GM18951 (cell line): ENCODE measurements around the gene ENOX1.

Experiments used
- POLR2A ChIP-seq: IDR thresholded peaks from 4 replicates; pipeline ENCODE4 v1.6.1; 2011; ENCODE audit warnings: mild to moderate bottlenecking; ENCODE audit not compliant: insufficient read length, insufficient read depth; ENCODE audit errors: extremely low read depth
- in situ Hi-C: fragments of 300-500 bp; cut with MboI; formaldehyde crosslinking; loops from one replicate; pipeline ENCODE4 v1.12.0; 2022; ENCODE audit warnings: low sequenced_read_pairs, mixed read lengths, inconsistent platforms; ENCODE audit not compliant: unreplicated experiment

Gene ENOX1

DNA sequence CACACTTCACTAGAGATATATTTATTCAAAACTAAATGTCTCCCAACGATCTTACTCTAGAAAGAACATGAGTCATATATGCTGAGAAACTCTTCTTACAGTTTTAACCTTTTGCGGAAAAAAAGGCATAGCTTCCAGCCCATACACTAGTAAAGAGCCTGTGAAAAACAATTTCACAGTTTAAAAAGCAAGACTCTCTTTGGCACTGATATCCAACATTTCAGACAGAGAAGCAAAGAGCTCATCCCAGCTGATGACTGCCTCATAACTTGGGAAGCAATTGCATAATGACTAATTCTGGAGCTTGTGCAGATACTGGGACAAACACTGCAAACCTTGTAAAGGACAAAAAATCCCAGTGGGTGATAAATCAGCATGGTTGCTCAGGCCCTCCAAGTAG is 88.0 kb downstream of the ENOX1 start:
- no peak for TF ChIP-seq POLR2A
- in situ Hi-C loops = no loop called here

DNA sequence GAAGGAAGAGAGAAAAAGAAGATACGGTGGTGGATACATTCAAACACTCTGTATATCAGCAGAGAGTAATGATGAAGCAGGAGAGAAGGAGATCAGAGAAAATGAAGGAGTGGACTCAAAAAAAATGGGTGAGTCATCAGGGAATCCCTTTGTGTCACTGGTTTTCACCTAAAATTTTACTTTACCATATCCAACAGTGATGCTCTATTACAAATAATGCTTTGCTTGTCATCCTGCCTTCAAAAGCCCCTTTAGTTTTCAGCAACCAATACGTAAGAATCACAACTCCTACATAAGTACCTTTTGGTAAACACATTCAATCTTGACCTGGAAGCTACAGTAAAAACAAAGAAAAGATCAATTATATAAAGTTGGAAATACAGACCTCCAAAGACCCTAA is 88.8 kb downstream of the ENOX1 start:
- no peak for TF ChIP-seq POLR2A

DNA sequence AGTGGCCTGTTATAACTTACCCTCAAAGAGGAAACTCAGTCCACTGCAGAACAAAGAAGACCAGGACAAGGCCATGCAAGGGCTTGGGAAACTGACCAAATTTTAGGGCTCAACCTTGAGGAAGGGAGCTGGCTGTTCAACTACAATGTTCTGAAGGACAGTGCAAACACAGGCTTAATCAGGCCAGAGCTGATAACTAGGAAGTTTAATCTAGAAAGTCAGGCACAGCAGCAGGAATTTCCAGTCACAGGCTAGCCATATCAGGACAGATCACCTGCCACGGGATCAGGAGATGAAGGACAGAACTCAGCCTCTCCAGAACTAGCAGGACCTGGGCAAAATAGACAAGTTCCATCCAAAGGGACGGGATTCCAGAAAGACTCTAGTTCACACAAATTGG is 89.4 kb downstream of the ENOX1 start:
- in situ Hi-C loops = no loop called here
- no peak for TF ChIP-seq POLR2A

More for the DNA sequence above, 88.8 kb downstream of the ENOX1 start:
- in situ Hi-C loops = no loop called here

DNA sequence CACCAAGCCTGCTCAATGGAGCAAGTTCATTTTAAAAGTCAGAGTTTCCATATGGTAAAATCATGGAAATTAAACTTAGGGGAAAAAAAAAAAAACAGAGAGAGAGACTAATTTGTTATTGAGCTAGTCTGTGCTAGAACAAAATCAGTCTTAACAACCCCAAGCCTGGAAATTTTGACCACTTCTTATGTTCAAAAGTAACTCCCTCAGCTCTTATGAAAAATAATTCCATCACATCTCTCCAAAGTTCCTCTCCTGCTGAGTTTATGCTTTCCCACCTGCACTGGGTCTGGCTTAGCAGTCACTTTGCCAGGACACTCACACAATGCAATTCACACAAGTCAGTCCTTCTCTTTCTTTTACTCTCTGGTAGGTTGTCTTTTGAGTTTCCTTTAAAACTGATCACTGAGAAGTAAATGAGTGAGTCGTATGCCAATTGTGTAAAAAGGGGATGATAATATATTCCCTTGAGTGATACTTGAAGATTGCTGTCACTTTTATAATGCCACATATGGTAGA is 92.6 kb downstream of the ENOX1 start:
- no peak for TF ChIP-seq POLR2A
- in situ Hi-C loops = no loop called here

DNA sequence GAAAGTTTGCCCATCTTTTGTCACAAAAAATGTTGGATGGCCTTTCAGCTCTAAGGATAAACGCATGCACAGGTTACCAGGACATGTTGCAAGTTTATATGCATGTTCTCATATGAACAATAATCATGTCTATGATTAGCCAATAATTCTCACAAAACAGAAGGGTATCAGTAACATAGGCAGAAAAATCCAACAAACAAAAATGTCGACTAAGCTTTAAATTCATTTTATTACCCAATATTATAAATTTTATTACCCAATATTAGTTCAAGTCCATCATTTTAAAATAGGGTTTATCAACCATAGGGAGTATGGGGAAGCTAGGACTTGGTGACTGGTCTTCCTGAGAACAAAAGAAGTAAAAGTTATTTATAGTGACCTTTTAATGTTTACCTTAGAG is 93.1 kb downstream of the ENOX1 start:
- in situ Hi-C loops = no loop called here
- no peak for TF ChIP-seq POLR2A

DNA sequence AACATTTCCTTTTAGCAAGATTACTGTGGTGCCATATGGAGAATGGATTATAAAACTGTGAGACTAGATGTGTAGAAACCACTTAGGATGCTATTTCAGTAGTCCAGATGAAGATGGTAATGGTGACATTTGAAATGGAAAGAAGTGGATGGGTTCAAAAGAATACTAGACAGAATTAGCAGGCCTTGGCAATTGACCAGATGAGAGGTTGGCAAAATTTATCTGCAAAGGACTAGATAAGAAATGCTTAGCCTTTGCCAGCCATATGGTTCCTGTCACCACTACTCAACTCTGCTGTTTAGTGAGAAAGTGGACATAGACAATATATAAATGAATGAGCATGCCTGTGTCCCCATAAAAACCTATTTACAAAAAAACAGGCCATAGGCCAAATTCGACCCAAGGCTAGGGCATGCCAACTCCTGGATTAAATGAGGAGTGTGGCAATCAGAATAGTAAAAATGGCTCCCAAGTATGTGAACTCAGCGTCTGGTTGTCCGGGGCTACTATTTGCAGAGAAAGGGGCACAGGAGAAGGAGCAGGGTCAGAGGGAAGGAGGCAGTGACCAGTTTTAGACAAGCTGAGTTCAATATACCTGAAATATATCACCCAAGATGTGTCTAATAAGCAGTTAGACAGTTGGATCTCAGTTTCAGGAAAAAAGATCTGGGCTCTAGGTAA is 98.4 kb downstream of the ENOX1 start:
- in situ Hi-C loops = no loop called here
- TF ChIP-seq POLR2A = no peak

DNA sequence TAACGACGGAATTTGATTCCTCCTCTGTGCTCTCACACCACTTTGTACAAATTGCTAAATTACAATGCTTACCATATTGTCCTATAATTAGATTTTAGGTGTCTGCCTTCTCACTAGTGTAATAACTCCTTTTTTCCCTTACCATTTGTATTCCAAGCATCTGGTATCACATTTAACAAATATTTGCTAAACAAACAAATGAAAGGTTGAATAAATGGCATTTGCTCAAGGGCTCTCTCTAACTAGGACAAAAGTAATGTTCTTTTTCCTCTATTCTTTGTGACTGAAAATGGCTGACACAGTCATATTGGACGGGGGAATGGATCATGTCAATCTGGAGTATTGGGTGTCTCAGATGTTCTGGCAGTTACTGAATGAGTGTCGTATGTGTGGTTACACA is 99.7 kb downstream of the ENOX1 start:
- in situ Hi-C loops = no loop called here
- no peak for TF ChIP-seq POLR2A

DNA sequence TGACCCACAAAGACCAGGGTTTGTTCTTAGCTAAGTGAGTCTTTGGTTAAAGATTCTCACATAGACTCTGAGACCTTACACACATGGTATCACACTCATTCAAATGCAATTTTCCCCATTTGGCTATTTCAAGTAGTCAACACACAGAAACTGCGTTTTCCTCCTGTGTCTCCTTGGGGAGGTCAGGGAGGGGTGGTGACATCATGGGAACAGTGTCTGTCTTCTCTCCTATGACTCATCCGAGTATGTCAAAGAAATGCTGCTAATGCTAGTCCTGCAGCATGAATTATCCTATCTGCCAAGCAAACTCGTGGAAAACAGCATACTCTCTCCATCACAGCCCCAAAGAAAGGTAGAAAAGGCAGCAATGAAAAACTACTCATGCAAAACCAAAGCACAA is 100.2 kb downstream of the ENOX1 start:
- TF ChIP-seq POLR2A = no peak
- in situ Hi-C loops = no loop called here

DNA sequence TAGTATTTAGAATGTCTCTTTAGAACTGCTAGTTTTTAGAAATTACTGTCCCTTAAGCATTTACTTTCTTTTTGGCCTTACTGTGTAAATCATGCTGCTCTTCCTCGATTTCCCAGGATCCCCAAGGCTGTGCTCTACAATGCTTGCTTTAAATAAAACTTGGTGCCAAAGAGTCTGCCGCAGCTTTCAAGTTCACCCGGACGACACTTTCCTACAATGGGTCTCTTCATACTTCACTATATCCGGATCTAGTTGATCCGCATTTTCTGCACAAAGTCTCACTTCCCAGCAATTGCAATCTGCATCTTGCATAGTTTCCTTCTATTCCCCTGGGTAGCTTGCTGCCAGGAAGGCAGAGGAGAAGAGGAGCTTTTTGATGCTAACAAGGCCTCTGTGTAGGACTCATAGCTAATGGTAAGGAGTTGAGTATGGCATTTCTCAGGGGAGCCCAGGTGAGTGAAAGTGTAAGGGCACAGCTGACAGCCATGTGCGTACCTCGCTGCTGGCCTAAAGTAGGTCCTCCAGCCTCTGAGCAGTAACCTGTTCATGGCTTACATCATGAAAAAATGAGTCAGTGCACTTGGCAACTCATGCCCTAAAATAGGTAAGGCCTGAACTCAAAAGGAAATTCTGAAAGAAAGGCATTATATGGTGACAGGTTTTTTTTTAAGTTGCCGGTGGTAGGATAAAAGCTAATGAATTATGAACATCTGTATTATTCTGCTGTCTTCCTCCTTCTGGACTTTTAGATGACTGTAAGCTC is 101.6 kb downstream of the ENOX1 start:
- no peak for TF ChIP-seq POLR2A
- in situ Hi-C loops = no loop called here

DNA sequence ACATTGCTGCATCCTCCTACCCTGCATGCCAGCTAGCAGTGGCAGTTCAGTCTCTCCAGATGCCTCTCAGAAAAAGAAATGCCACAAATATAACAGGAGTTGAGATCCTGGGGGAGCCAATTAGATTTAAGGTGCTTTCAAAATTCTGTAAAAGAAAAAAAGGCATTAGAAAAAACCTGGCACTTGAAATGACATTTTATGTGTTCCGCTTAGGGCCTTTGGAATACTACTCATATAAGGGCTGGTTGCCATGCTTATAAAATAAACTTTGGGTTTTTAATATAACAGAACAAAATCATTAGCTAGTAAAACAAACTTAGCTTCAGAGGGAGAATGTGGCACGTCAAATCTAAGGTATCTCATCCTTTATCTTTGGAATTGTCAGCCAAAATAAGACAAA is 104.1 kb downstream of the ENOX1 start:
- TF ChIP-seq POLR2A = no peak
- in situ Hi-C loops = no loop called here

DNA sequence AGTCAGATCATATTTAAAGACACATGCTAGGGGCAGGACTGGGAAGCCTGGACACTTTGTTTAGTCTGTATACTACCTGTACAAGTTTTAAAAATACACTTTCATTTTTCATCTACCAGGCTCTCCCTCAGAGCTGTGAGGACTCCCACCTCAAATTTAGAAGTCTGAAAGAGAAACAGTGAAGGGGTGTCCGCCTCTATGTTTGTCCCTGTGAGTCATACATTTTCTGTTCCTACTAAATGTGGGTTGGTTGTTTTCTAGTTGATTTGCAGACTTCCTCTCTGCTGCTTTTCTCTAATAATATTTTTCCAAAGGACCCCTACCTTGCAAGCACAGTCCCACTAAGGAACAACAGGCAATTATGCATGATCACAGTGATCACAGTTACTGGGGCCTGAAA is 110.5 kb downstream of the ENOX1 start:
- in situ Hi-C loops = no loop called here
- TF ChIP-seq POLR2A = no peak

DNA sequence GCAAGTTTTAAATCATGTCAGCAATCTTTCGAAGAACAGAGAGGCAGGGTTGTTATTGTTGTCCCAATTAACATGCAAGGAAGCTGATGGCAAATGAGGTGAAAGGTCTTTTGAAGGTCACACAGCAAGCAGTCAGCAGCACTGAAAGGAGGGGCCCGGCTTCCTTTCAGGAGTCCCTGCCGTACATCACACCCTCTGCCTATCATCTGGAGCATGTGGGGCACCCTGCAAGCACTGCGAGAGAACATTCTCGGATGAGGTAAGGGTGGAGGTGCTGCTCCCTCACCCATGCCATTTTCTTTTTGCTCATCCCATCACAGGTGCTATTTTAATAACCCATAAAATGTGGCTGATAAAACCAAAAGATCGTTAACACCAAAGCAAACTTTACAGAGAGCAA is 111.2 kb downstream of the ENOX1 start:
- no peak for TF ChIP-seq POLR2A
- in situ Hi-C loops = no loop called here

DNA sequence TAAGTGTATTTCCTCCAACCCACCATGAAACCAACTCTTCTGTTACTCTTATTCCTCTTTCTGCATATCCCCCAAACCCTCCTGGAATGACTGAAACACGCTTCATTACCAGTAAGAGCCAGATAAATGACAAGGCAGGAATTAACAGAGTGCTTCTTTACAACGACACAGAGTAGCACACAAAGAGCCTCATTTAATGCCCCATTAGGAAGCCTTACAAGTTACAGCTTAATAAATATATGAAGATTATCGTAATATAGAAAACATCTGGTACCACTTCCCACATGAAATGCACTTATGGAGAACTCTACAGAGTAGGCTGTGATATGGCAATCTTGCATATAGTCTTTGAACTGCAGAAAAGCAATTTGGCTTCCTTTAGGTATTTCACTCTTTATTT is 116.8 kb downstream of the ENOX1 start:
- TF ChIP-seq POLR2A = no peak
- in situ Hi-C loops = no loop called here

DNA sequence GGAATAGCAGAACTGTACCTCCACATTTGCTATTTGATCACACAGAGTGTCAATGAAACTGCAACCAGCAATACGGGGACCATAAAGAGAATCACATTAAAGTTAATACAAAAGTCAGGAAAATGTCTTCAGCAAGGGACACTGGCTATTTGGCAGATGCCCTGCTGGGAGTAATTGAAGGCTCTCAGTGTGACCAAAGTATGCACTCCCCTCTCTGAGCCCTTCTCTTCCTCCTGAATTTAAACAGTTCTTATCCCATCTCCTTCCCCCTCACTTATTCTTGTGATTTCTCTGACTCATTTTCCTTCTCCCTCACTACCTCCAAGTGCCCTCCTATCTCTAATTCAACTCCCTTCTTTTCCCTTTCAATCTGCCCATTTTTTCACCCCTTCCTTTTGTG is 117.7 kb downstream of the ENOX1 start:
- in situ Hi-C loops = no loop called here
- no peak for TF ChIP-seq POLR2A

DNA sequence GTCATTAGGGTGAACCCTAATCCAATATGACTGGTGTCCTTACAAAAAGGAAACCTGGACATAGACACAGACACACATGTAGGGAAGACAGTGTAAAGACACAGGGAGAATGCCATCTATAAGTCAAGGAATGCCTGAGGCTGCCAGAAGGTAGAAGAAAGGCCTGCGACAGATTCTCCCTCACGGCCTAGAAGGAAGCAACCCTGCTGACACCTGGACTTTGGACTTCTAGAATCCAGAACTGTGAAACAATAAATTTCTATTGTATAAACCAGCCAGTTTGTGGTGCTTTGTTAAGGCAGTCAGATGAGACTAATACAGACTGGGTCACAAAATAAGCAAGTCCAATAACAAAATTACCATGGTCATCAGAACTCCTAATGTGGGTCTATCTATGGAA is 120.4 kb downstream of the ENOX1 start:
- TF ChIP-seq POLR2A = no peak
- in situ Hi-C loops = no loop called here

DNA sequence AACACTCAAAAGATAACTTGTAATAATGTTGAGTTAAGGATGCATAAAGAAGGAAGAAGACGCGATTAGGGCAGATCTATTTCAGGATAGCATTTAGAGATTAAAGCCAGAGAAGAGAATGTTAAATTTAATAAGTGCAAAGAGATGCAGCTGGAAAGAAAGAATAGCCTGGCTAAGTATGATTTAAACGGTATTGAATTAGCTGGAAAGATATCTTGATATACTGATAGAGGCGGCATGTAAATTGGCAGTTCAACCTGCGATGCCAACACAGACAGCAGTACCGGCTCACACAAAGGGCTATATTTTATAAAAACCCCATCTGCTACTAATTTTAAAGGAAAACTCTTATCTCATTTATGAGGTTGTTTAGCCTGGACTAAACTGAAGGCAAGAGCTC is 121.4 kb downstream of the ENOX1 start:
- TF ChIP-seq POLR2A = no peak
- in situ Hi-C loops = no loop called here
